NB4 (cell line): ENCODE measurements around the gene COA4.

Experiments used
- DNase-seq: peaks from one replicate; pipeline ENCODE4 v3.0.0; 2010; ENCODE audit warnings: low read depth
- H3K4me3 ChIP-seq: one replicate; pipeline ENCODE4 v1.5.1; 2011; ENCODE audit warnings: mild to moderate bottlenecking, low read depth, low read length, moderate library complexity
- MYC ChIP-seq: IDR thresholded peaks from 2 replicates; pipeline ENCODE4 v1.6.1; 2011; ENCODE audit warnings: low read depth, low read length
- POLR2A ChIP-seq: IDR thresholded peaks from 2 replicates; pipeline ENCODE4 v1.6.1; 2011; ENCODE audit warnings: mild to moderate bottlenecking; ENCODE audit not compliant: insufficient read length; ENCODE audit errors: extremely low read depth
- TF ChIP-seq, protein P1 (sequence below): IDR thresholded peaks from 2 replicates; pipeline ENCODE4 v1.6.1; 2011; ENCODE audit warnings: low read depth, low read length
- TF ChIP-seq, protein P2 (sequence below): IDR thresholded peaks from one replicate; pipeline ENCODE4 v1.5.1; 2012; ENCODE audit warnings: low read depth, low read length

The COA4 gene

DNA sequence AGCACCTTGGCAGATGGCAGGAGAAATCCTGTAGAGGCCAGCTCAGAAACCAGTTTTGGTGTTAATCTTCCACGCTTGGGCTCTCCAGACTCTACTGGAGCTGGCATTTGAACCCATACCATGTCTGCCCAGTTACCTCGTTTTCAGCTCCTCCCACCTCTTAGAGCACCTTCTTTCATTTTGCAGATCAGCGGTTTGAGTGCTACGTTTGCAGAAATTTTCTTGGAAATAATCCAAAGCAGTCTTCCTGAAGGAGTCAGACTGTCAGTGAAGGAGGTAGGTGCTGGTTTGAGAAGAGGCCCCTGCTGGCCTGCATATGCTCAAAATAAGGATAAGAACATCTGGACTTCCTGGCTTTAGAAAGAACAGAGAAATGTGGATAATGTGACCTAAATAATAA, 13.7 kb downstream of the COA4 start:
- no peak for TF ChIP-seq MYC
- TF ChIP-seq, protein P1, sequence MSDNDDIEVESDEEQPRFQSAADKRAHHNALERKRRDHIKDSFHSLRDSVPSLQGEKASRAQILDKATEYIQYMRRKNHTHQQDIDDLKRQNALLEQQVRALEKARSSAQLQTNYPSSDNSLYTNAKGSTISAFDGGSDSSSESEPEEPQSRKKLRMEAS, result no peak
- TF ChIP-seq, protein P2, sequence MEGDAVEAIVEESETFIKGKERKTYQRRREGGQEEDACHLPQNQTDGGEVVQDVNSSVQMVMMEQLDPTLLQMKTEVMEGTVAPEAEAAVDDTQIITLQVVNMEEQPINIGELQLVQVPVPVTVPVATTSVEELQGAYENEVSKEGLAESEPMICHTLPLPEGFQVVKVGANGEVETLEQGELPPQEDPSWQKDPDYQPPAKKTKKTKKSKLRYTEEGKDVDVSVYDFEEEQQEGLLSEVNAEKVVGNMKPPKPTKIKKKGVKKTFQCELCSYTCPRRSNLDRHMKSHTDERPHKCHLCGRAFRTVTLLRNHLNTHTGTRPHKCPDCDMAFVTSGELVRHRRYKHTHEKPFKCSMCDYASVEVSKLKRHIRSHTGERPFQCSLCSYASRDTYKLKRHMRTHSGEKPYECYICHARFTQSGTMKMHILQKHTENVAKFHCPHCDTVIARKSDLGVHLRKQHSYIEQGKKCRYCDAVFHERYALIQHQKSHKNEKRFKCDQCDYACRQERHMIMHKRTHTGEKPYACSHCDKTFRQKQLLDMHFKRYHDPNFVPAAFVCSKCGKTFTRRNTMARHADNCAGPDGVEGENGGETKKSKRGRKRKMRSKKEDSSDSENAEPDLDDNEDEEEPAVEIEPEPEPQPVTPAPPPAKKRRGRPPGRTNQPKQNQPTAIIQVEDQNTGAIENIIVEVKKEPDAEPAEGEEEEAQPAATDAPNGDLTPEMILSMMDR, result no peak
- no peak for TF ChIP-seq POLR2A
- H3K4me3 ChIP-seq, result no peak overlapping the region
- DNase-seq, result no peak

DNA sequence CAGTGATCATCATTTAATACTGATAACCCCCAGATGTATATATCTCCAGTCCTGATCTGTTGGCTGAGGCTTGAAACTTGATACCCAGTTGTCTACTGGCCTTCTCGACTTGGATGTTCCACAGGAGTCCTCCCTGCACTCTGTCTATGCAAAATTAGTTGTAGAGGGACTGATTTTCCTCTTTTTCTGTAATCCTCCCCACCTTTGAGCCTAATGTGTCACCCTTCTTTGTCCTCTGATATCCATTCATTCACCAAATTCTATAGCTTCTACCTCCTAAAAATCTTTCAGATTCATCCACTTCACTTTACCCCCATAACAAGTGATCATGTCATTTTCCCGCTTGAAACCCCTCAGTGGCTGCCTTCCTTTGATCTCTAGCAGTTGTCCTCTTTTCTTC, 16.4 kb downstream of the COA4 start:
- DNase-seq, result no peak
- TF ChIP-seq, protein P1, result no peak
- no peak for TF ChIP-seq MYC
- no peak overlapping the region for H3K4me3 ChIP-seq

DNA sequence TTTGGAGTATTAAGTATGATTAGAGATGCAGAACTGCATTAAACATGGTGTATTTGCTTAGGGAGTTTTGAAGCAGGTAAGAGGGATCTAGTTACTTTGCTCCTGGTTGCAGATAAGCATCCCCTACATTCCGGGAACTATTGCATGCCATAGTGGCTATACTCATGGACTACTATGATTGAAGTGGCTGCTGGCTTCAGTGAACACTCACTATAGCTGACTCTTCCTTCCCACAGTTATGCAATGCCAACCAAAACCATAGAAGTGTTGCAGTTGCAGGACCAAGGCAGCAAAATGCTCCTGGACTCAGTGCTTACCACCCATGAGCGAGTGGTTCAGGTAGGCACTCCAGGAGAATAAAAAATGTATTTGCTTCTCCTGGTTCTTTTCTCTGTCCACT, 17.0 kb downstream of the COA4 start:
- TF ChIP-seq POLR2A (no peak), MYC (no peak)
- TF ChIP-seq, protein P1, result no peak
- TF ChIP-seq, protein P2, result no peak
- no peak for DNase-seq

DNA sequence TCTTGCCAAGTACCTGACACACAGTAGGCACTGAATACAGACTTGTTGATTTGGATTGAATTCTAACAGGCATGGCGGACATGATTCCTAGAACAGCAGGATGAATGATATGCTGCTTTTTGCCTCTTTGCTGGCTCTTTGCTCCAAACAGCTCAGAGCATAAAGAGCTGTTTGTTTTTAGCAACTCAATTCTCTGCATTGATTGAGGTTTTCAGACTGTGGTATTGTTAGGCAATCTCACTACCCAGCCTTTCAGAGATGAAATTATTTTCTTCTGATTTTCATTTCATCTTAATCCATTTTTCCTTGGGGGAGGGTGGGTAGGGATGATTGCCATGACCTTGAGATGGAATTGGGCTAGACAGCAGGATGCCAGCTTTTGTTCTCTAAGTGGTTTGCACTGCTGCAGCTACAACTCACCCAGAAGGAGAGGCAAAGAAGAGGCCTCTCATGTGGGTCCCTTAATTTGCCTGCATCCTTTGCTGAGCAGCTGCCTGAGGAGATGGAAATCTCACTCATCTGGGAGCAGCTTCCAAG, 20.5 kb downstream of the COA4 start:
- DNase-seq, result no peak
- no peak for TF ChIP-seq MYC
- no peak for TF ChIP-seq POLR2A
- TF ChIP-seq, protein P2, result no peak
- TF ChIP-seq, protein P1, result no peak
- no peak overlapping the region for H3K4me3 ChIP-seq

More for the DNA sequence above, 17.0 kb downstream of the COA4 start:
- no peak overlapping the region for H3K4me3 ChIP-seq

DNA sequence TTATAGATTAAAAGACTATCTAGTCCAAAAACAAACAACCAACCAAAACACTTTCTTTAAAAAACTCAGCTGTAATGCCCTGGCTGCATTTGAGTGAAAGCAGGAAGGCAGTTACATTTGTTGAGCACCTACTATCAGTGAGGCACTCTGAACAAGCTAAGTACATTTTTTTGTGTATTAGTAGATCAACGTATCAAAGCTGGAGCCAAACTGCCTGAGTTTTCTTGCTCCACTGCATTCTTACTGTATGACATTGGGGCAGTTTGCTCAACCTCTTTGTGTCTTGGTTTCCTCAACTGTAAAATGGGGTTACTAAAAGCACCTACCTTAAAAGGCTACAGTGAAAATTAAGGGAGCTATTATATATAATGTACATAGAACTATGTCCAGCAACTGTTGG, 22.0 kb downstream of the COA4 start:
- DNase-seq, result no peak
- H3K4me3 ChIP-seq, result no peak overlapping the region
- TF ChIP-seq POLR2A (no peak), MYC (no peak)
- TF ChIP-seq, protein P2, result no peak
- TF ChIP-seq, protein P1, result no peak

DNA sequence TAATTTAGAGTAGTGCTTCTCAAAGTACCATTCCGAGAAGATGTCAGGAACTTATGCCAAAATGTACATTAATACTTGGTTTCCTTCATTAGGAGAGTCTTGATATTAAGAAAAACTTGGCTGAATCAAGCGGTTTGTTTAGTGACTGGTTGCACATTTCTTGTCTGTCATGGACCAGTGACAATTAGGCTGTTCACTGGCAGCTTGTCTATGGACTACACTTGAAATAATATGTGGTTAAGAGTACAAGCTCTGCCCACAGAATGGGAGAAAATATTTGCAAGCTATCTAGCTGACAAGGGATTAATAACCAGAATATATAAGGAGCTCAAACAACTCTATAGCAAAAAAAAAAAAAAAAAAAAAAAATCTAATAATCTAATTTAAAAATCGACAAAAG, 24.6 kb downstream of the COA4 start:
- TF ChIP-seq, protein P2, result no peak
- TF ChIP-seq, protein P1, result no peak
- no peak for TF ChIP-seq MYC
- TF ChIP-seq POLR2A, result no peak
- no peak overlapping the region for H3K4me3 ChIP-seq
- no peak for DNase-seq
